Ovary (tissue), 10 donors: Measurements from ENCODE around the gene ZFC3H1. TPM values are rescaled to one million over a fixed set of nuclear protein-coding genes. Genes with fewer than 3 reads are reported as not detected.

Experiments used
- DNase-seq, 5 donors: peaks; one replicate each; pipeline ENCODE4 v3.0.0-alpha.2; 2019 to 2020
- H3K27ac ChIP-seq, 2 donors: fragments of 200-600 bp; one replicate each; pipeline versions ENCODE4 v1.5.1 to v1.8.0; 2019 to 2022
- H3K27me3 ChIP-seq: fragments of 200-600 bp; one replicate; pipeline ENCODE4 v1.8.0; 2022
- H3K36me3 ChIP-seq: fragments of 200-600 bp; sonication (generic); one replicate; pipeline ENCODE4 v1.5.1; 2019
- H3K4me1 ChIP-seq: one replicate; pipeline ENCODE4 v1.8.1; 2013; ENCODE audit warnings: mild to moderate bottlenecking, moderate library complexity; ENCODE audit not compliant: insufficient read depth
- H3K4me3 ChIP-seq: fragments of 200-600 bp; sonication (generic); one replicate; pipeline ENCODE4 v1.5.1; 2017
- H3K9me3 ChIP-seq, 2 donors: fragments of 200-600 bp in 1 of 2; sonication (generic) in 1 of 2; one replicate each; pipeline versions ENCODE4 v1.5.1 to v1.8.1; 2013 to 2019; ENCODE audit warnings: mild to moderate bottlenecking in 1 of 2, moderate library complexity in 1 of 2
- EP300 ChIP-seq: sonication (generic); formaldehyde crosslinking; IDR thresholded peaks from one replicate; pipeline ENCODE4 v1.6.1; 2017; ENCODE audit warnings: antibody characterized with exemption
- POLR2A ChIP-seq: fragments of 450-650 bp; IDR thresholded peaks from one replicate; pipeline ENCODE4 v1.6.1; 2017; ENCODE audit warnings: antibody characterized with exemption, mild to moderate bottlenecking, moderate library complexity
- WGBS, 3 donors: extraction: QIAGEN DNeasy Blood & Tissue Kit in 1 of 3; methylation state at CpG; one replicate each; pipeline versions ENCODE4 v1.1.5 to v1.1.7; 2013 to 2017; 5-methylcytosine and 5-hydroxymethylcytosine counted together
- intact Hi-C, 4 donors: fragments of 100-400 bp; cut with DNase I; formaldehyde crosslinking; loops; one replicate each; pipeline versions ENCODE4 v1.11.0 to v1.15.1; 2022 to 2023
- long read RNA-seq, 3 donors: library from polyadenylated mRNA in 2 of 3; unstranded in 2 of 3; transcript quantifications; one replicate each; pipeline ENCODE4 v2.0.0 and lab custom pipeline, GENCODE V29; 2021 to 2026
- polyA plus RNA-seq, 2 donors: library from polyadenylated mRNA; stranded (reverse); fragments of 200-250 nt in 1 of 2; fragments of 350-450 nt in 1 of 2; fragmentation: Illumina TruSeq in 1 of 2; extraction: RNeasy Lipid Tissue Mini Kit (QIAGEN cat#74804) in 1 of 2; gene quantifications; one replicate each; pipeline ENCODE4 v1.2.3, GENCODE V29; 2013 to 2014
- total RNA-seq, 7 donors: library from RNA; depleted of rRNA in 2 of 7; stranded (reverse); fragments of >200 nt in 2 of 7; fragmentation: NEBNext Ultra II Directional in 3 of 7; extraction: Animal tissue kit (Norgen Biotek cat#: 25700) in 3 of 7; gene quantifications; one replicate each; pipeline versions ENCODE4 v1.1.0 to v1.2.4, GENCODE V29; 2016 to 2023
- TF ChIP-seq, protein P1 (sequence below), 3 donors: fragments of 450-650 bp in 2 of 3; fragments of 200-600 bp in 1 of 3; IDR thresholded peaks; one replicate each; pipeline versions ENCODE4 v1.5.1 to v1.8.0; 2016 to 2022; ENCODE audit warnings: antibody characterized with exemption in 3 of 3, mild to moderate bottlenecking in 1 of 3
- donor health status: DM: no; HTN: no; CAD: no; lungs with moderate emphysema.
- donor health status: DM: no; HTN: no; CAD: no.
- donor health status: Bipolar disorder and iron deficiency.
- donor health status: DM: yes; HTN: yes; CAD: no.
- donor health status: DM: no; HTN: no; CAD: no.
- donor health status: DM: yes; HTN: yes; CAD: no.

ZFC3H1 gene, protein sequence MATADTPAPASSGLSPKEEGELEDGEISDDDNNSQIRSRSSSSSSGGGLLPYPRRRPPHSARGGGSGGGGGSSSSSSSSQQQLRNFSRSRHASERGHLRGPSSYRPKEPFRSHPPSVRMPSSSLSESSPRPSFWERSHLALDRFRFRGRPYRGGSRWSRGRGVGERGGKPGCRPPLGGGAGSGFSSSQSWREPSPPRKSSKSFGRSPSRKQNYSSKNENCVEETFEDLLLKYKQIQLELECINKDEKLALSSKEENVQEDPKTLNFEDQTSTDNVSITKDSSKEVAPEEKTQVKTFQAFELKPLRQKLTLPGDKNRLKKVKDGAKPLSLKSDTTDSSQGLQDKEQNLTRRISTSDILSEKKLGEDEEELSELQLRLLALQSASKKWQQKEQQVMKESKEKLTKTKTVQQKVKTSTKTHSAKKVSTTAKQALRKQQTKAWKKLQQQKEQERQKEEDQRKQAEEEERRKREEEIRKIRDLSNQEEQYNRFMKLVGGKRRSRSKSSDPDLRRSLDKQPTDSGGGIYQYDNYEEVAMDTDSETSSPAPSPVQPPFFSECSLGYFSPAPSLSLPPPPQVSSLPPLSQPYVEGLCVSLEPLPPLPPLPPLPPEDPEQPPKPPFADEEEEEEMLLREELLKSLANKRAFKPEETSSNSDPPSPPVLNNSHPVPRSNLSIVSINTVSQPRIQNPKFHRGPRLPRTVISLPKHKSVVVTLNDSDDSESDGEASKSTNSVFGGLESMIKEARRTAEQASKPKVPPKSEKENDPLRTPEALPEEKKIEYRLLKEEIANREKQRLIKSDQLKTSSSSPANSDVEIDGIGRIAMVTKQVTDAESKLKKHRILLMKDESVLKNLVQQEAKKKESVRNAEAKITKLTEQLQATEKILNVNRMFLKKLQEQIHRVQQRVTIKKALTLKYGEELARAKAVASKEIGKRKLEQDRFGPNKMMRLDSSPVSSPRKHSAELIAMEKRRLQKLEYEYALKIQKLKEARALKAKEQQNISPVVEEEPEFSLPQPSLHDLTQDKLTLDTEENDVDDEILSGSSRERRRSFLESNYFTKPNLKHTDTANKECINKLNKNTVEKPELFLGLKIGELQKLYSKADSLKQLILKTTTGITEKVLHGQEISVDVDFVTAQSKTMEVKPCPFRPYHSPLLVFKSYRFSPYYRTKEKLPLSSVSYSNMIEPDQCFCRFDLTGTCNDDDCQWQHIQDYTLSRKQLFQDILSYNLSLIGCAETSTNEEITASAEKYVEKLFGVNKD (N-terminal part only)
- total RNA-seq, result 10 to 100 TPM; 30.1 to 51.0 (median 42.5) TPM
- polyA plus RNA-seq, result 10 to 100 TPM; 17.5 to 28.9 TPM
- long read RNA-seq, donor 1, transcript ZFC3H1-206 (2 exons, 1,771 nt), result major isoform, 65 of 123 reads
- long read RNA-seq, donor 1, partial matches to known transcripts, result 55 of 123 reads
- long read RNA-seq, donor 1, other reads (novel, unspliced or antisense), result 3 of 123 reads
- long read RNA-seq, donor 2, transcript ZFC3H1-206 (2 exons, 1,771 nt), result major isoform, 8 of 20 reads
- long read RNA-seq, donor 2, transcript ZFC3H1-205 (3 exons, 470 nt), result major isoform, 8 of 20 reads
- long read RNA-seq, donor 2, partial matches to known transcripts, result 0 of 20 reads
- long read RNA-seq, donor 2, other reads (novel, unspliced or antisense), result 0 of 20 reads
- long read RNA-seq, donor 3, full-length matches to known transcripts, result 1 of 9 reads
- long read RNA-seq, donor 3, partial matches to known transcripts, result 5 of 9 reads
- long read RNA-seq, donor 3, other reads (novel, unspliced or antisense), result 3 of 9 reads

DNA sequence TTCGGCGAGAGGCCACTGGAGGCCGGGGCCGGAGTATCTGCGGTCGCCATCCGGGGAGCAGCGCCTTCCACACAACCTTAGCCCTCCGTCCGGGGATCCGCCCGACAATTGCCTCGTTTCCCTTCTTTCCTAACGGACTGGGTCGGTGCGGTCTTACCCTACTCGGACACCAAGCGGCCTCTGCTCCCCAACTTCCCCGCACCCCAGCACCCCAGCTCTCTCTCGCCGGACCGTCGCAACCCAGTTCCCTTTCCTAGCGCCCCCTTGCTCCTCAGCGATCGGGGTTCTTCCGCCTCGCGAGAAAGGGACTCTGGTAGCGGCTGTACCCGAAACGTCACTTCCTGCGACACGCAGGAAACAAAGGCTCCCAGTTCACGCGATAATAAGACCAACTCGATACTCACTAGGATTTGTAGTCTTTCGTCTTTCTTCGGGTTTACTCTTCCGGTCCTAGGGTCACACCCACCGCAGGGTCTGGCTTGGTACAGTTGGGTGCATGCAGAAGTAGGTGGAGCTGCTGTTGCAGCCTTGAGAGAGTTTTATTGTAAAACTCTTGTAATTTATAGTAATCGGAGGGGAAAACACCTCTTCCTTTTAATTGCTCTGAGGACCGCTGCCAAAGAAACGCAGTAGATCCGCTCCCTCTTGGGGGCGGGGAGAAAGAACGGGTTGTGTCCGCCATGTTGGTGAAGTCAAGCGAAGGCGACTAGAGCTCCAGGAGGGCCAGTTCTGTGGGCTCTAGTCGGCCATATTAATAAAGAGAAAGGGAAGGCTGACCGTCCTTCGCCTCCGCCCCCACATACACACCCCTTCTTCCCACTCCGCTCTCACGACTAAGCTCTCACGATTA lies at the start of gene ZFC3H1, which contains the start of gene THAP2:
ZFC3H1 (minus strand) TSS at position 288 of the 850 bp plus-strand sequence; CDS start at position 50, 238 bp downstream.
THAP2 (plus strand) TSS at position 741 of the 850 bp plus-strand sequence. CDS start 209 bp downstream, outside the sequence.
- H3K4me3 ChIP-seq, result peak within 1 kb of the TSS; percentile 99
- no peaks in the 10 kb centered on the region for H3K27me3 ChIP-seq
- peak; percentile 91 to 94 (median 92) for DNase-seq
- peak within 1 kb of the TSS; percentile 85 to 91 for H3K27ac ChIP-seq
- no peaks in the 10 kb centered on the region for H3K9me3 ChIP-seq
- intact Hi-C loops, result loop anchor here in 2 of 4 donors (5.0 to 10.0 kb wide), 2 partner anchors 91 to 94 kb away; partner anchors contain the start of gene RAB21 (in 1 of the 2)
- no peaks in the 10 kb centered on the region for H3K36me3 ChIP-seq
- WGBS, 3 donors, result 0 to 1% (median 1%) methylated on average over 57 of the region's 57 CpGs
- H3K4me1 ChIP-seq, result peaks cover 4% of the 10 kb centered on the region
- TF ChIP-seq POLR2A (peak; percentile 85), EP300 (no peak)
- TF ChIP-seq, protein P1, sequence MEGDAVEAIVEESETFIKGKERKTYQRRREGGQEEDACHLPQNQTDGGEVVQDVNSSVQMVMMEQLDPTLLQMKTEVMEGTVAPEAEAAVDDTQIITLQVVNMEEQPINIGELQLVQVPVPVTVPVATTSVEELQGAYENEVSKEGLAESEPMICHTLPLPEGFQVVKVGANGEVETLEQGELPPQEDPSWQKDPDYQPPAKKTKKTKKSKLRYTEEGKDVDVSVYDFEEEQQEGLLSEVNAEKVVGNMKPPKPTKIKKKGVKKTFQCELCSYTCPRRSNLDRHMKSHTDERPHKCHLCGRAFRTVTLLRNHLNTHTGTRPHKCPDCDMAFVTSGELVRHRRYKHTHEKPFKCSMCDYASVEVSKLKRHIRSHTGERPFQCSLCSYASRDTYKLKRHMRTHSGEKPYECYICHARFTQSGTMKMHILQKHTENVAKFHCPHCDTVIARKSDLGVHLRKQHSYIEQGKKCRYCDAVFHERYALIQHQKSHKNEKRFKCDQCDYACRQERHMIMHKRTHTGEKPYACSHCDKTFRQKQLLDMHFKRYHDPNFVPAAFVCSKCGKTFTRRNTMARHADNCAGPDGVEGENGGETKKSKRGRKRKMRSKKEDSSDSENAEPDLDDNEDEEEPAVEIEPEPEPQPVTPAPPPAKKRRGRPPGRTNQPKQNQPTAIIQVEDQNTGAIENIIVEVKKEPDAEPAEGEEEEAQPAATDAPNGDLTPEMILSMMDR (IDR thresholded peaks at IDR 0.05), result peak in 1 of 3 donors; percentile 15

DNA sequence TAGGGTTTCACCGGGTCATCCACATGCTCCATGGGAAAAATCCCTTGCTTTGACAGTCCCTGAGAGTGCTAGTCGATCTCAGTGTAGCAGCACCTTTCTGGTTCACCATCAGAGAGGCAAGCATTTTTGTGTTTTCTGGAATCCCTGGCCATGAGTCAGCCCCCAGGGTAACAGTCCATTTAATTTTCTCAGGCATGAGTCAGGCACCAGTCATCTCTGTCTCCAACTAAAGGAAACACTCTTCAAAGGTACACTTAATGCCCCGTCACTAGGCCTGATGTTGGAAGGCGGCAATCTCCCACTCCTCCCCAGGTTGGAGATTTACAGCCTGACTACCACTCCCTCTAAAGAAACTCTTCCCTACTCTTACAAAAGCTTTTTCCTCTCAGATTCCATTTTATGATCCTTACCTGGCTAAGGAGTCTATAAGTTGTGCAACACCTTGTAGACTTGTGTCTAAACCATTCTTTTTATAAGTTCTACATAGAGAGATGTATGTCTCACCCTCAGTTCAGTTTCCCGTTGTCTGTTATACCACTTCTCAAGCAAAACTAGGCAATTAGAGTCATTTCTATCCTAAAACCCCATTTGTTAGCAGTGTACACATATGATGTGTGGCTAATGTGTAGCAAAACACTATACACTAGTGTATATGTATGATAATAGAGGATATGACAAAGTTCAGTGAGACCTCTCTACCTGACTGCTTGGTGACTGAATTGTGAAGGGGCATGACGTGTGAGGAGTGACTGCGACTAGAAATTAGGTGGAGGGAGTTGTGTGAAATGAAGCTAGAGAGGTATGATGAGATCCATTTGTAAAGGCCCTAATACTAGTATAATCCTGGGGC lies 46.9 kb upstream of the ZFC3H1 start:
- Histone ChIP-seq H3K4me3 (no peak overlapping the region), H3K9me3 (no peaks in the 10 kb centered on the region), H3K27me3 (no peaks in the 10 kb centered on the region), H3K36me3 (no peaks in the 10 kb centered on the region), H3K27ac (no peak overlapping the region), H3K4me1 (no peaks in the 10 kb centered on the region)
- WGBS, 3 donors, result 85 to 88% (median 86%) methylated on average over 7 of the region's 7 CpGs
- no peak for DNase-seq
- TF ChIP-seq POLR2A (no peak), EP300 (no peak)
- TF ChIP-seq, protein P1 (IDR thresholded peaks at IDR 0.05), result no peak
- intact Hi-C loops, result no loop called here

DNA sequence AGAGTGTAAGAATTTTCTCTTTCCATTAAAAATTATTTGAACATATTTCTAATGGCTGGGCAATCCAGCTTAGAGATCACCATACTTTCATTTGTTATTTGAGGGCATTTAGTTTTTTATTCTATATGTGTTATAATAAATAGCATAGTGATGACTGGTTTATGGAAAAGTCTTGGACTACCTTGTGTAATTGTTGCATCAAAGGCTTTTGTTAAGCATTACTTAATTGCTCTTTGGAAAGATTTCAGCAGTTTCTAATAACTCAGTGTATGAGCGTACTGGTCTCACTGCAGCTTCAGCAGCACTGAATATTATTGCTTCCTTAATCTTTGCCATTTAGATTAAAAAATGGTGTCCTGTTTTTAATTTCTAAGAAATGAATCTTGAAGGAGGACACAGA lies 45.0 kb upstream of the ZFC3H1 start:
- no peak for DNase-seq
- Histone ChIP-seq H3K27ac (no peak overlapping the region), H3K36me3 (no peaks in the 10 kb centered on the region), H3K27me3 (no peaks in the 10 kb centered on the region), H3K4me3 (no peak overlapping the region), H3K4me1 (no peaks in the 10 kb centered on the region), H3K9me3 (no peaks in the 10 kb centered on the region)
- WGBS, 3 donors, result 96 to 100% (median 98%) methylated on average over 1 of the region's 1 CpG
- intact Hi-C loops, result no loop called here
- TF ChIP-seq, protein P1 (IDR thresholded peaks at IDR 0.05), result no peak
- TF ChIP-seq POLR2A, result no peak
- no peak for TF ChIP-seq EP300
